Gastroesophageal sphincter (tissue), 4 donors: ENCODE results near the gene FOXO3. TPM values are rescaled to one million over a fixed set of nuclear protein-coding genes. Genes with fewer than 3 reads are reported as not detected.
"Not testable (repeated sequence)": the region's sequence is repeated elsewhere in the genome, so short reads cannot be mapped to it uniquely, and the experiment has no call there.

Experiments
- ATAC-seq: fragments of 150-250 bp; one replicate; pipeline ENCODE4 v1.9.1; 2016; ENCODE audit warnings: mild to moderate bottlenecking, moderate library complexity
- H3K27ac ChIP-seq, 4 donors: fragments of 200-600 bp; sonication (generic) in 3 of 4; 1 replicate in 3 of 4; 2 replicates in 1 of 4; pipeline ENCODE4 v1.5.1; 2016 to 2019
- H3K27me3 ChIP-seq: fragments of 200-600 bp; sonication (generic); one replicate; pipeline ENCODE4 v1.5.1; 2019
- H3K36me3 ChIP-seq, 2 donors: fragments of 200-600 bp; sonication (generic); one replicate each; pipeline ENCODE4 v1.5.1; 2019; ENCODE audit warnings: control low read depth in 1 of 2
- H3K4me1 ChIP-seq, 3 donors: fragments of 200-600 bp; sonication (generic); 1 replicate in 2 of 3; 2 replicates in 1 of 3; pipeline ENCODE4 v1.5.1; 2016 to 2019; ENCODE audit warnings: control low read depth in 2 of 3
- H3K4me3 ChIP-seq, 2 donors: fragments of 200-600 bp; sonication (generic); one replicate each; pipeline ENCODE4 v1.5.1; 2019; ENCODE audit warnings: mild to moderate bottlenecking in 1 of 2, moderate library complexity in 1 of 2
- H3K9me3 ChIP-seq, 3 donors: fragments of 200-600 bp; sonication (generic); one replicate each; pipeline ENCODE4 v1.5.1; 2017 to 2019; ENCODE audit warnings: control low read depth in 2 of 3
- CTCF ChIP-seq, 4 experiments: fragments of 200-600 bp in 2 of 4; fragments of 450-650 bp in 2 of 4; sonication (generic) in 1 of 4; IDR thresholded peaks; one replicate each; pipeline ENCODE4 v1.5.1; 2017 to 2019; ENCODE audit warnings: antibody characterized with exemption in 4 of 4, mild to moderate bottlenecking in 2 of 4, moderate library complexity in 2 of 4
- EP300 ChIP-seq: sonication (generic); formaldehyde crosslinking; IDR thresholded peaks from one replicate; pipeline ENCODE4 v1.6.1; 2017; ENCODE audit warnings: antibody characterized with exemption, mild to moderate bottlenecking
- POLR2A ChIP-seq, 2 donors: fragments of 450-650 bp; IDR thresholded peaks; one replicate each; pipeline ENCODE4 v1.6.1; 2017; ENCODE audit warnings: antibody characterized with exemption in 2 of 2, mild to moderate bottlenecking in 2 of 2, moderate library complexity in 1 of 2
- POLR2AphosphoS5 ChIP-seq: sonication (generic); formaldehyde crosslinking; IDR thresholded peaks from one replicate; pipeline ENCODE4 v1.6.1; 2017; ENCODE audit warnings: antibody characterized with exemption
- WGBS, 2 donors: methylation state at CpG; one replicate each; pipeline ENCODE4 v1.1.5; 2018; ENCODE audit warnings: low coverage in 1 of 2; 5-methylcytosine and 5-hydroxymethylcytosine counted together
- total RNA-seq, 4 donors: library from RNA; depleted of rRNA; stranded (reverse); fragments of >200 nt; gene quantifications; one replicate each; pipeline ENCODE4 v1.1.0, GENCODE V29; 2016

The FOXO3 gene
- total RNA-seq, 4 donors from 2014 or later = 93.7 to 122 (median 114) TPM

GRCh38 chr6:108661982-108662381 is 101.3 kb downstream of the FOXO3 start:
- H3K27me3 ChIP-seq = no peaks in the 10 kb centered on the region
- no peaks in the 10 kb centered on the region for H3K9me3 ChIP-seq
- H3K36me3 ChIP-seq = peaks cover 0 to 37% of the 10 kb centered on the region in 2 donors
- H3K4me3 ChIP-seq = no peak overlapping the region
- no peak overlapping the region for H3K27ac ChIP-seq
- 86 to 100% methylated on average over 2 of the region's 2 CpGs for WGBS, 2 donors
- H3K4me1 ChIP-seq = peaks cover under 1 to 75% (median 6%) of the 10 kb centered on the region in 3 donors
- ATAC-seq = no peak
- no peak for TF ChIP-seq EP300
- no peak for TF ChIP-seq POLR2AphosphoS5
- TF ChIP-seq POLR2A (IDR thresholded peaks at IDR 0.05) = no peak
- no peak for TF ChIP-seq CTCF (IDR thresholded peaks at IDR 0.05)

- Histone ChIP-seq H3K4me3 (no peak overlapping the region), H3K4me1 (peaks cover under 1 to 75% (median 4%) of the 10 kb centered on the region in 3 donors), H3K27me3 (no peaks in the 10 kb centered on the region), H3K27ac (no peak overlapping the region), H3K9me3 (no peaks in the 10 kb centered on the region), H3K36me3 (peaks cover 0 to 37% of the 10 kb centered on the region in 2 donors)
- 63 to 85% methylated on average over 2 of the region's 2 CpGs for WGBS, 2 donors
- no peak for ATAC-seq
- TF ChIP-seq POLR2AphosphoS5 (no peak), EP300 (no peak), POLR2A (IDR thresholded peaks at IDR 0.05) (no peak), CTCF (IDR thresholded peaks at IDR 0.05) (no peak)
Measured at GRCh38 chr6:108662702-108663101, 102.0 kb downstream of the FOXO3 start.

- Histone ChIP-seq H3K36me3 (peaks cover 0 to 41% of the 10 kb centered on the region in 2 donors), H3K4me1 (peaks cover 7 to 75% (median 8%) of the 10 kb centered on the region in 3 donors)
- H3K9me3 ChIP-seq, ATAC-seq, H3K27me3 ChIP-seq, H3K27ac ChIP-seq, H3K4me3 ChIP-seq: not testable (repeated sequence)
- WGBS, 2 donors = 94% methylated on average over 5 of the region's 30 CpGs; no CpG with 5 or more reads in 1 of the 2 donors
Measured at GRCh38 chr6:108663494-108664064, 102.9 kb downstream of the FOXO3 start.

GRCh38 chr6:108665495-108666196 is 104.9 kb downstream of the FOXO3 start:
- no peak overlapping the region for H3K4me3 ChIP-seq
- peaks cover 16 to 76% (median 17%) of the 10 kb centered on the region in 3 donors for H3K4me1 ChIP-seq
- TF ChIP-seq CTCF (IDR thresholded peaks at IDR 0.05) (no peak), POLR2AphosphoS5 (no peak), POLR2A (IDR thresholded peaks at IDR 0.05) (no peak), EP300 (no peak)
- H3K27me3 ChIP-seq = no peaks in the 10 kb centered on the region
- peaks cover 0 to 44% of the 10 kb centered on the region in 2 donors for H3K36me3 ChIP-seq
- 70 to 90% methylated on average over 2 to 3 of the region's 3 CpGs for WGBS, 2 donors
- no peak for ATAC-seq
- no peak overlapping the region for H3K27ac ChIP-seq
- H3K9me3 ChIP-seq = no peaks in the 10 kb centered on the region

GRCh38 chr6:108666656-108667260 is 106.0 kb downstream of the FOXO3 start:
- ATAC-seq = no peak
- Histone ChIP-seq H3K36me3 (peaks cover 0 to 44% of the 10 kb centered on the region in 2 donors), H3K4me1 (peaks cover 19 to 76% (median 26%) of the 10 kb centered on the region in 3 donors), H3K27ac (no peak overlapping the region), H3K9me3 (no peaks in the 10 kb centered on the region), H3K4me3 (no peak overlapping the region), H3K27me3 (no peaks in the 10 kb centered on the region)
- 40 to 83% methylated on average over 1 to 2 of the region's 4 CpGs for WGBS, 2 donors
- no peak for TF ChIP-seq EP300
- TF ChIP-seq CTCF (IDR thresholded peaks at IDR 0.05) = no peak
- no peak for TF ChIP-seq POLR2AphosphoS5
- TF ChIP-seq POLR2A (IDR thresholded peaks at IDR 0.05) = no peak
